ENCODE data around the gene HEXIM1. TPM values are rescaled to one million over a fixed set of nuclear protein-coding genes. Genes with fewer than 3 reads are reported as not detected.

Gene HEXIM1
- total and polyA plus RNA-seq, 7 experiments from 2014 or later = 5.1 to 41.3 (median 30.5) TPM

- Histone ChIP-seq H3K9me3 (ENCODE audit: control insufficient read depth in 2 of 3, low read length in 3 of 3) (no peaks in the 10 kb centered on the region), H3K4me1 (ENCODE audit: control insufficient read depth in 2 of 2, insufficient read depth in 2 of 2, low read length in 2 of 2) (peaks cover 14 to 21% of the 10 kb centered on the region in 2 donors), H3K27ac (ENCODE audit: low read depth, low read length) (peak overlapping the region; percentile 72), H3K4me3 (ENCODE audit: low read length) (no peak overlapping the region), H3K36me3 (ENCODE audit: control insufficient read depth in 2 of 3, insufficient read depth in 3 of 3, low read length in 3 of 3) (peaks cover 0 to 2% (median 0%) of the 10 kb centered on the region in 3 experiments), H3K27me3 (ENCODE audit: control insufficient read depth in 2 of 2, insufficient read depth in 2 of 2, low read length in 2 of 2) (no peaks in the 10 kb centered on the region)
- ATAC-seq = no peak
- H3K4me3 Mint-ChIP-seq = peak overlapping the region in 9 of 10 donors; percentile 61 to 99 (median 80)
- peaks cover 0 to 3% (median 0%) of the 10 kb centered on the region in 5 donors for H3K27me3 Mint-ChIP-seq
- CTCF ChIA-PET = interaction anchor here (1.8 to 3.5 kb wide), 2 partner anchors 8 to 54 kb away, joined by 11 to 12 read pairs; partner anchors contain the start of gene ACBD4
- H3K9me3 Mint-ChIP-seq = peaks cover 0 to 7% (median 0%) of the 10 kb centered on the region in 11 donors
- peaks cover 8 to 59% (median 46%) of the 10 kb centered on the region in 7 donors for H3K4me1 Mint-ChIP-seq
- DNase-seq = no peak
- peaks cover 0 to 4% (median 0%) of the 10 kb centered on the region in 5 donors for H3K36me3 Mint-ChIP-seq
- intact Hi-C loops (cut with micrococcal nuclease) = loop anchor here in 1 of 2 donors (10.0 kb wide), 1 partner anchor 442 kb away; no protein-coding TSS in a partner anchor
- H3K27ac Mint-ChIP-seq = peak overlapping the region in 8 of 9 donors; percentile 49 to 90 (median 76)
- POLR2A ChIA-PET = interaction anchor here (0.6 to 10.7 kb wide), 4 partner anchors 9 to 18 kb away, joined by 3 to 232 read pairs (median 15); partner anchors contain the start of genes ACBD4, HEXIM2 and PLCD3
Measured at GRCh38 chr17:45143094-45143670, 5.1 kb upstream of the HEXIM1 start.

GRCh38 chr17:45143767-45144198 lies 4.5 kb upstream of the HEXIM1 start:
- peak overlapping the region; percentile 25 to 99 (median 77) for H3K4me3 Mint-ChIP-seq
- peak overlapping the region in 8 of 9 donors; percentile 23 to 90 (median 76) for H3K27ac Mint-ChIP-seq
- peaks cover 0 to 4% (median 0%) of the 10 kb centered on the region in 5 donors for H3K36me3 Mint-ChIP-seq
- H3K27me3 ChIP-seq (ENCODE audit: control insufficient read depth in 2 of 2, insufficient read depth in 2 of 2, low read length in 2 of 2) = no peaks in the 10 kb centered on the region
- ATAC-seq = no peak
- H3K9me3 ChIP-seq (ENCODE audit: control insufficient read depth in 2 of 3, low read length in 3 of 3) = no peaks in the 10 kb centered on the region
- H3K36me3 ChIP-seq (ENCODE audit: control insufficient read depth in 2 of 3, insufficient read depth in 3 of 3, low read length in 3 of 3) = no peaks in the 10 kb centered on the region
- peaks cover 14 to 21% of the 10 kb centered on the region in 2 donors for H3K4me1 ChIP-seq (ENCODE audit: control insufficient read depth in 2 of 2, insufficient read depth in 2 of 2, low read length in 2 of 2)
- peaks cover 0 to 7% (median 0%) of the 10 kb centered on the region in 5 donors for H3K27me3 Mint-ChIP-seq
- DNase-seq = peak in 4 of 9 donors; percentile 22 to 35 (median 32)
- CTCF ChIA-PET = interaction anchor here (0.6 to 3.5 kb wide), 5 partner anchors 8 to 88 kb away, joined by 3 to 12 read pairs (median 5); partner anchors contain the start of gene ACBD4
- H3K4me1 Mint-ChIP-seq = peaks cover 8 to 59% (median 47%) of the 10 kb centered on the region in 7 donors
- H3K4me3 ChIP-seq (ENCODE audit: low read length) = peak overlapping the region; percentile 29
- POLR2A ChIA-PET = interaction anchor here (0.8 to 10.7 kb wide), 5 partner anchors 9 to 83 kb away, joined by 3 to 232 read pairs (median 7); partner anchors contain the start of genes ACBD4, HEXIM2 and PLCD3
- H3K27ac ChIP-seq (ENCODE audit: low read depth, low read length) = peak overlapping the region; percentile 72
- intact Hi-C loops (cut with micrococcal nuclease) = loop anchor here in 1 of 2 donors (10.0 kb wide), 1 partner anchor 441 kb away; no protein-coding TSS in a partner anchor
- H3K9me3 Mint-ChIP-seq = peaks cover 0 to 12% (median 0%) of the 10 kb centered on the region in 11 donors

GRCh38 chr17:45144199-45145034 lies 3.9 kb upstream of the HEXIM1 start:
- H3K27ac Mint-ChIP-seq = peak overlapping the region in 6 of 9 donors; percentile 71 to 90 (median 77)
- peaks cover 14 to 21% of the 10 kb centered on the region in 2 donors for H3K4me1 ChIP-seq (ENCODE audit: control insufficient read depth in 2 of 2, insufficient read depth in 2 of 2, low read length in 2 of 2)
- H3K27me3 Mint-ChIP-seq = peaks cover 0 to 7% (median 0%) of the 10 kb centered on the region in 5 donors
- no peaks in the 10 kb centered on the region for H3K9me3 ChIP-seq (ENCODE audit: control insufficient read depth in 2 of 3, low read length in 3 of 3)
- ATAC-seq (no peak), DNase-seq (peak in 2 of 9 donors; percentile 30 to 40)
- peak overlapping the region; percentile 72 for H3K27ac ChIP-seq (ENCODE audit: low read depth, low read length)
- intact Hi-C loops (cut with micrococcal nuclease) = loop anchor here (5.0 to 10.0 kb wide), 4 partner anchors 173 to 1048 kb away; partner anchors contain the start of genes KANSL1 (in 1 of the 2) and MAP3K14 (in 1 of the 2)
- peaks cover 0 to 13% (median 0%) of the 10 kb centered on the region in 11 donors for H3K9me3 Mint-ChIP-seq
- POLR2A ChIA-PET = interaction anchor here (0.8 to 10.7 kb wide), 6 partner anchors 10 to 88 kb away, joined by 3 to 232 read pairs (median 6); partner anchors contain the start of genes ACBD4, HEXIM2 and PLCD3
- H3K4me3 Mint-ChIP-seq = peak overlapping the region; percentile 48 to 99 (median 77)
- no peaks in the 10 kb centered on the region for H3K27me3 ChIP-seq (ENCODE audit: control insufficient read depth in 2 of 2, insufficient read depth in 2 of 2, low read length in 2 of 2)
- peak overlapping the region; percentile 29 for H3K4me3 ChIP-seq (ENCODE audit: low read length)
- H3K36me3 ChIP-seq (ENCODE audit: control insufficient read depth in 2 of 3, insufficient read depth in 3 of 3, low read length in 3 of 3) = peaks cover 0 to 2% (median 0%) of the 10 kb centered on the region in 3 experiments
- peaks cover 0 to 5% (median 0%) of the 10 kb centered on the region in 5 donors for H3K36me3 Mint-ChIP-seq
- CTCF ChIA-PET = interaction anchor here (0.6 to 3.5 kb wide), 5 partner anchors 9 to 88 kb away, joined by 3 to 12 read pairs (median 5); partner anchors contain the start of gene ACBD4
- H3K4me1 Mint-ChIP-seq = peaks cover 8 to 59% (median 47%) of the 10 kb centered on the region in 7 donors

- H3K36me3 ChIP-seq (ENCODE audit: control insufficient read depth in 2 of 3, insufficient read depth in 3 of 3, low read length in 3 of 3) = peaks cover 0 to 6% (median 0%) of the 10 kb centered on the region in 3 experiments
- peaks cover 8 to 65% (median 52%) of the 10 kb centered on the region in 7 donors for H3K4me1 Mint-ChIP-seq
- no peak for ATAC-seq
- peaks cover 0 to 7% (median 0%) of the 10 kb centered on the region in 5 donors for H3K27me3 Mint-ChIP-seq
- H3K4me1 ChIP-seq (ENCODE audit: control insufficient read depth in 2 of 2, insufficient read depth in 2 of 2, low read length in 2 of 2) = peaks cover 14 to 21% of the 10 kb centered on the region in 2 donors
- H3K27ac Mint-ChIP-seq = peak overlapping the region in 6 of 9 donors; percentile 13 to 78 (median 64)
- ChIA-PET POLR2A (interaction anchor here (0.9 to 10.7 kb wide), 5 partner anchors 11 to 87 kb away, joined by 3 to 232 read pairs (median 13); partner anchors contain the start of genes ACBD4, HEXIM2 and PLCD3), CTCF (interaction anchor here (0.6 to 3.5 kb wide), 3 partner anchors 9 to 52 kb away, joined by 3 to 12 read pairs (median 11); partner anchors contain the start of gene ACBD4)
- H3K9me3 Mint-ChIP-seq = peaks cover 0 to 13% (median 0%) of the 10 kb centered on the region in 11 donors
- no peak overlapping the region for H3K4me3 ChIP-seq (ENCODE audit: low read length)
- H3K4me3 Mint-ChIP-seq = peak overlapping the region; percentile 39 to 99 (median 71)
- no peaks in the 10 kb centered on the region for H3K27me3 ChIP-seq (ENCODE audit: control insufficient read depth in 2 of 2, insufficient read depth in 2 of 2, low read length in 2 of 2)
- H3K9me3 ChIP-seq (ENCODE audit: control insufficient read depth in 2 of 3, low read length in 3 of 3) = no peaks in the 10 kb centered on the region
- H3K27ac ChIP-seq (ENCODE audit: low read depth, low read length) = peak overlapping the region; percentile 72
- intact Hi-C loops (cut with micrococcal nuclease) = loop anchor here (5.0 to 10.0 kb wide), 4 partner anchors 172 to 1047 kb away; partner anchors contain the start of genes KANSL1 (in 1 of the 2) and MAP3K14 (in 1 of the 2)
- DNase-seq = no peak
- H3K36me3 Mint-ChIP-seq = peaks cover 0 to 11% (median 0%) of the 10 kb centered on the region in 5 donors
Measured at GRCh38 chr17:45145035-45145389, 3.3 kb upstream of the HEXIM1 start.

GRCh38 chr17:45146166-45146565 lies 2.1 kb upstream of the HEXIM1 start:
- Mint-ChIP-seq H3K36me3 (peaks cover 0 to 15% (median 0%) of the 10 kb centered on the region in 5 donors), H3K4me1 (peaks cover 12 to 72% (median 59%) of the 10 kb centered on the region in 7 donors), H3K27ac (peak overlapping the region; percentile 28 to 100 (median 99)), H3K27me3 (peaks cover 0 to 7% (median 0%) of the 10 kb centered on the region in 5 donors), H3K4me3 (peak overlapping the region; percentile 89 to 100 (median 99)), H3K9me3 (peaks cover 0 to 13% (median 0%) of the 10 kb centered on the region in 11 donors)
- CTCF ChIA-PET = interaction anchor here (0.7 to 3.5 kb wide), 2 partner anchors 11 to 51 kb away, joined by 3 to 12 read pairs; partner anchors contain the start of gene ACBD4
- H3K36me3 ChIP-seq (ENCODE audit: control insufficient read depth in 2 of 3, insufficient read depth in 3 of 3, low read length in 3 of 3) = peaks cover 0 to 6% (median 0%) of the 10 kb centered on the region in 3 experiments
- H3K4me1 ChIP-seq (ENCODE audit: control insufficient read depth in 2 of 2, insufficient read depth in 2 of 2, low read length in 2 of 2) = peaks cover 18 to 27% of the 10 kb centered on the region in 2 donors
- H3K27ac ChIP-seq (ENCODE audit: low read depth, low read length) = no peak overlapping the region
- H3K9me3 ChIP-seq (ENCODE audit: control insufficient read depth in 2 of 3, low read length in 3 of 3) = no peaks in the 10 kb centered on the region
- H3K4me3 ChIP-seq (ENCODE audit: low read length) = no peak overlapping the region
- no peaks in the 10 kb centered on the region for H3K27me3 ChIP-seq (ENCODE audit: control insufficient read depth in 2 of 2, insufficient read depth in 2 of 2, low read length in 2 of 2)
- DNase-seq (no peak), ATAC-seq (no peak)
- intact Hi-C loops (cut with micrococcal nuclease) = loop anchor here (5.0 to 10.0 kb wide), 4 partner anchors 171 to 1046 kb away; partner anchors contain the start of genes KANSL1 (in 1 of the 2) and MAP3K14 (in 1 of the 2)
- POLR2A ChIA-PET = interaction anchor here (1.0 to 10.7 kb wide), 4 partner anchors 9 to 26 kb away, joined by 4 to 232 read pairs (median 8); partner anchors contain the start of genes ACBD4, HEXIM2 and PLCD3

All from naive thymus-derived CD4-positive, alpha-beta T cell (primary cell).